ENCODE results near the gene CCDC92B. TPM values are rescaled to one million over a fixed set of nuclear protein-coding genes. Genes with fewer than 3 reads are reported as not detected.
A peak's percentile ranks its signal among the peaks of the same experiment; 100 is the strongest.

Gene CCDC92B
- total and polyA plus RNA-seq, 2 experiments from 2014 or later = not detected

DNA sequence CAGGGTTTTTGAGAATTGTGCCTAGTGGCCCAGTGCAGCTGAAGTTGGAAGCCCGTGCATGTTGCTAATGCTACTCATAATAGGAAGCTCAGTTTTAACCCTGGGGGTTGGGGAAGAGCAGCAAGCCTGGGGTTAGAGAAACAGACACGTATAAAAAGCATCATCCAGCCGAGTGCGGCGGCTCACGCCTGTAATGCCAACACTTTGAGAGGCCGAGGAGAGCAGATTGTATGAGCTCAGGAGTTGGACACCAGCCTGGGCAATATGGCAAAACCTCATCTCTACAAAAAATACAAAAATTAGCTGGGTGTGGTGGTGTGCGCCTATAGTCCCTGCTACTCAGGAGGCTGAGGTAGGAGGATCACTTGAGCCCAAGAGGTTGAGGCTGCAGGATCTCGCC lies 35.6 kb downstream of the CCDC92B start:
- WGBS, 2 experiments (ENCODE audit: low coverage in 1 of 2, low lambda C conversion rate in 2 of 2, missing lambda C conversion rate in 2 of 2) = 82 to 89% methylated on average over 9 of the region's 9 CpGs
- H3K27me3 ChIP-seq (replicated peaks; ENCODE audit: insufficient read depth) = no peaks in the 10 kb centered on the region
- no peak overlapping the region for H3K27ac ChIP-seq
- no peak for TF ChIP-seq EZH2phosphoT487 (IDR thresholded peaks at IDR 0.05; ENCODE audit: insufficient read depth, low read depth)
- no peak for TF ChIP-seq EZH2 (IDR thresholded peaks at IDR 0.05; ENCODE audit: insufficient read depth, poor library complexity, severe bottlenecking)
- in situ Hi-C loops (cut with MboI) = no loop called here
- no peak overlapping the region for H3K9ac ChIP-seq
- no peaks in the 10 kb centered on the region for H3K9me2 ChIP-seq (ENCODE audit: insufficient read depth)
- no peak overlapping the region for H3K4me3 ChIP-seq
- no peak overlapping the region for H3K4me2 ChIP-seq (ENCODE audit: unreplicated experiment)
- H3K36me3 ChIP-seq (ENCODE audit: low read depth) = no peaks in the 10 kb centered on the region
- DNase-seq = no peak
- H3F3A ChIP-seq (ENCODE audit: insufficient read depth) = no peaks in the 10 kb centered on the region
- no peaks in the 10 kb centered on the region for H3K9me3 ChIP-seq (ENCODE audit: low read depth)
- H3K4me1 ChIP-seq (ENCODE audit: insufficient read depth) = peaks cover 18% of the 10 kb centered on the region
- no peak overlapping the region for H2AFZ ChIP-seq
- no peaks in the 10 kb centered on the region for H4K20me1 ChIP-seq (ENCODE audit: insufficient read depth)
- H3K79me2 ChIP-seq (ENCODE audit: insufficient read depth) = peaks cover 24% of the 10 kb centered on the region

DNA sequence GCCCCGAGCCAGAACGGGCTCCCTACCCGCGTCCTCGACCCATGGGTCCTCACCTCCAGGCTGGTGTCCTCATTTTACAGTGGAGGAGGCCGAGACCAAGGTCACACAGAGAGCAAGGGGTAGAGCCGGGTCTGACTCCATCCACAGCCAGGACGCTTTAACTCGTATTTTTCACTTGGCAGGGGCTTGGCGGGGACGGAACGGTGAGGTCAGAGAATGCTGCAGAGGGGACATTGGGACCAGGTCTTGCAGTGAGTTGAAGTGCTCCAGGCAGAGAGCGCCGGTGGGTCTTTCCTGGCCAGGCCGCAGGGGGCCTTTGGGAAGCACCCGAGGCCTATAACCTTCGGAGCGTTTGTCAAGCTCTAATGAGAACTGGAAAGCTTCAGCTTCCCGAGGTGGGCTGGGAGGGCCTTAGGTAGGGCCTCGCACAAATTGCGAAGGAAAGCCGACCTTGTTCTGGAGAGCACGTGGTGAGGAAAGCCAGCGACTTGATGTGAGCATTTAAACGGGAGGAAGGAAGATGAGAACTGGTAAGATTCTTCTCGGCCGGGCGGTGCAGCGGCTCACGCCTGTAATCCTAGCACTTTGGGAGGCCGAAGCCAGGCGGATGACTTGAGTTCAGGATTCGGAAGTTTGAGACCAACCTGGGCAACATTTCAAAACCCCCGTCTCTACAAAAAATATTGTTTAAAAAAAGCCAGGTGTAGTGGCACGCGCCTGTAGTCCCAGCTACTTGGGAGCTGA lies 37.0 kb downstream of the CCDC92B start:
- Histone ChIP-seq H3K27ac (peak overlapping the region; percentile 2; the same call in 1 of the 2 replicates), H3K4me2 (ENCODE audit: unreplicated experiment) (peak overlapping the region; percentile 55), H3K9ac (peak overlapping the region; percentile 81), H3K9me3 (ENCODE audit: low read depth) (no peaks in the 10 kb centered on the region), H3K9me2 (ENCODE audit: insufficient read depth) (no peaks in the 10 kb centered on the region), H3K36me3 (ENCODE audit: low read depth) (no peaks in the 10 kb centered on the region), H3K4me1 (ENCODE audit: insufficient read depth) (peaks cover 19% of the 10 kb centered on the region), H4K20me1 (ENCODE audit: insufficient read depth) (no peaks in the 10 kb centered on the region), H2AFZ (peak overlapping the region; percentile 78), H3K27me3 (replicated peaks; ENCODE audit: insufficient read depth) (no peaks in the 10 kb centered on the region), H3K79me2 (ENCODE audit: insufficient read depth) (peaks cover 38% of the 10 kb centered on the region), H3F3A (ENCODE audit: insufficient read depth) (no peaks in the 10 kb centered on the region), H3K4me3 (peak overlapping the region; percentile 76)
- WGBS, 2 experiments (ENCODE audit: low coverage in 1 of 2, low lambda C conversion rate in 2 of 2, missing lambda C conversion rate in 2 of 2) = 30 to 37% methylated on average over 32 to 36 of the region's 36 CpGs
- no peak for TF ChIP-seq EZH2 (IDR thresholded peaks at IDR 0.05; ENCODE audit: insufficient read depth, poor library complexity, severe bottlenecking)
- TF ChIP-seq EZH2phosphoT487 (IDR thresholded peaks at IDR 0.05; ENCODE audit: insufficient read depth, low read depth) = no peak
- DNase-seq = no peak
- in situ Hi-C loops (cut with MboI) = no loop called here

DNA sequence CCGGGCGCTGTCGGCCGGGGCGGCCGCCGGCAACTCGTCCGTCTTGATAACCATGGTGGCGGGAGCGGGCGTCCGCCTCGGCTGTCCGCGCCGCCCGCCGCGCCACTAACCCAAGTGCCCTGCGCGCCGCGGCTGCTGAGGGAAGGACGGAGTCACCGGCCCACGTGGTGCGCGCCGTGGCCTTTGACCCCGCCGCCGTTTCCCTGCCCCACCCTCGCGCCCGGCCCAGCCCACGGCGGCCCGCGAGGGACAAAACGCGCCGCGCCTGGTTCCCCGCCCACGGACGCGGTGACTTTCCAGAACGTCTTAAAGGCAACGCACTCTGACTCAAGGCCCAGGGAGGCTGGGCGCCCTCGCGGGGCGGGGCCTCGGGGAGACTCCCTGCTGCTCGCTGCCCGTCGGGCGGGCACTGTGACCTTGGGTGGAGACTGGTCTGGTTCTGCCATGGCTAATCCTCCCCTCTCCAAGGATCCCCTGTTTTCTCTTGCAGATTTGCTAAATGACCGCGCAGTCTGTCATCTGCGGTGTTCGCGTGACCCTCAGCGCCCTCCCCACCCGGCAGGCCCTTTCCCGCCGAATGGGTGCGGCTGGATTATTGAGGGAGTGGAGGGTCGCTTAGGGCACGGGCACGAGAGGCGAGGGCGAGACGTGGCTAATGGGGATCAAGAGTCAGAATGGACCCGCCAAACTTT lies 37.7 kb downstream of the CCDC92B start, which contains the start of gene CLUH:
Gene CLUH (minus strand): TSS at position 157 of the 692 bp plus-strand sequence. CDS start 103 bp downstream, at position 54.
- Histone ChIP-seq H4K20me1 (ENCODE audit: insufficient read depth) (no peaks in the 10 kb centered on the region), H3K4me3 (peak within 1 kb of the TSS; percentile 76), H2AFZ (peak within 1 kb of the TSS; percentile 78), H3K4me2 (ENCODE audit: unreplicated experiment) (peak within 1 kb of the TSS; percentile 89), H3K9ac (peak within 1 kb of the TSS; percentile 81), H3K36me3 (ENCODE audit: low read depth) (no peaks in the 10 kb centered on the region), H3F3A (ENCODE audit: insufficient read depth) (no peaks in the 10 kb centered on the region), H3K9me3 (ENCODE audit: low read depth) (no peaks in the 10 kb centered on the region), H3K9me2 (ENCODE audit: insufficient read depth) (no peaks in the 10 kb centered on the region), H3K27ac (peak within 1 kb of the TSS; percentile 37), H3K27me3 (replicated peaks; ENCODE audit: insufficient read depth) (no peaks in the 10 kb centered on the region), H3K4me1 (ENCODE audit: insufficient read depth) (peaks cover 19% of the 10 kb centered on the region), H3K79me2 (ENCODE audit: insufficient read depth) (peaks cover 45% of the 10 kb centered on the region)
- no peak for TF ChIP-seq EZH2phosphoT487 (IDR thresholded peaks at IDR 0.05; ENCODE audit: insufficient read depth, low read depth)
- no peak for TF ChIP-seq EZH2 (IDR thresholded peaks at IDR 0.05; ENCODE audit: insufficient read depth, poor library complexity, severe bottlenecking)
- in situ Hi-C loops (cut with MboI) = no loop called here
- peak; percentile 99 for DNase-seq
- 1 to 2% methylated on average over 38 to 70 of the region's 76 CpGs for WGBS, 2 experiments (ENCODE audit: low coverage in 1 of 2, low lambda C conversion rate in 2 of 2, missing lambda C conversion rate in 2 of 2)

DNA sequence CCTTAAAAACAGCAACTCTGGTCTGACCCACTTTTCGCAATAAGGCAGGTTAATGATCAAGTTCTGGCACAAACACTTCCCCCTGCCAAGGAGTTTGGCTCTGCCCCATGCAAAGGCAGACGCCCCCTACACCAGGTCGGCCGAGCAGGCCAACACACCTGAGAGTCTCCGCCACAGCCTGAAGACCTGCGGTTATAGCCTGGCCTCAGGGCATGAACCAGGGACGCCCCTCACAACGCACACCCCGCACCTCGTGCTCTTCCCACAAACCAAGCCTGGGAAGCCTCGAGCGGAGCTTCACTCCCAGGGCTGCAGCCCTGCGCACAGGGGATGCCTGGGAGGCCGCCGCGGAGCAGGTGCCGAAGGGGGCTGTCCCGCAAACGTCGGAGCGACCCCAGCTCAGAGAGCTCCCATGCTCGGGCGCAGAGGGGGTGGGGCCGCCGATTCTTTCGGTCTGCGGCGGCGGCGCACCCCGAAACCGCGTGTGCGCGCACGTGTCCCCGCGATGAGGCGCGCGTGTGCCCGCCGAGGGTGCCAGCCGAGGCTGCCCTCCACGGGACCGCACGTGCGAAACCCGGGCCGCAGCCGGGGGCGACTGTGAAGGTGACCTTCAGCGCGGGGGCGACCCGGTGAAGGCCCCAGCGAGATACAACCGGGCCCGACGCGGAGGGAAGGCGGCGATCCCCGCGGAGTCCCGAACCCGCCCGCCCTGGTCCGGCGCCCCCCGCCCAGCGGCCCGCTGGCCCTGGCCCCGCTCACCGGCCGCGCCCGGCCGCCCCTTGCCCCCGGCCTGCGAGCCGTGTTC lies 38.4 kb downstream of the CCDC92B start:
- H3K36me3 ChIP-seq (ENCODE audit: low read depth) = no peaks in the 10 kb centered on the region
- no peaks in the 10 kb centered on the region for H3F3A ChIP-seq (ENCODE audit: insufficient read depth)
- 0 out of 2 replicates have a peak overlapping the region, but pooled peaks have one; percentile 18 for H2AFZ ChIP-seq
- no peaks in the 10 kb centered on the region for H3K9me2 ChIP-seq (ENCODE audit: insufficient read depth)
- DNase-seq = peak; percentile 62
- no peaks in the 10 kb centered on the region for H3K27me3 ChIP-seq (replicated peaks; ENCODE audit: insufficient read depth)
- TF ChIP-seq EZH2phosphoT487 (IDR thresholded peaks at IDR 0.05; ENCODE audit: insufficient read depth, low read depth) = no peak
- TF ChIP-seq EZH2 (IDR thresholded peaks at IDR 0.05; ENCODE audit: insufficient read depth, poor library complexity, severe bottlenecking) = no peak
- H3K27ac ChIP-seq = peak overlapping the region; percentile 37
- H3K79me2 ChIP-seq (ENCODE audit: insufficient read depth) = peaks cover 53% of the 10 kb centered on the region
- in situ Hi-C loops (cut with MboI) = no loop called here
- H4K20me1 ChIP-seq (ENCODE audit: insufficient read depth) = no peaks in the 10 kb centered on the region
- 1% methylated on average over 54 to 60 of the region's 82 CpGs for WGBS, 2 experiments (ENCODE audit: low coverage in 1 of 2, low lambda C conversion rate in 2 of 2, missing lambda C conversion rate in 2 of 2)
- H3K4me2 ChIP-seq (ENCODE audit: unreplicated experiment) = peak overlapping the region; percentile 89
- peak overlapping the region; percentile 81 for H3K9ac ChIP-seq
- no peaks in the 10 kb centered on the region for H3K9me3 ChIP-seq (ENCODE audit: low read depth)
- peak overlapping the region; percentile 76 for H3K4me3 ChIP-seq
- H3K4me1 ChIP-seq (ENCODE audit: insufficient read depth) = peaks cover 19% of the 10 kb centered on the region
